H4 (cell line): ENCODE results near the gene NEDD4L. TPM values are rescaled to one million over a fixed set of nuclear protein-coding genes. Genes with fewer than 3 reads are reported as not detected.
A peak's percentile ranks its signal among the peaks of the same experiment; 100 is the strongest.

Source experiments
- DNase-seq: peaks from one replicate; pipeline ENCODE4 v3.0.0-alpha.2; 2015; ENCODE audit warnings: low spot score
- total RNA-seq: library from RNA; depleted of rRNA; stranded (reverse); fragments of >200 nt; shearing (Covaris generic); gene quantifications from 2 replicates; pipeline ENCODE4 v1.2.3, GENCODE V29; 2014

The NEDD4L gene
- total RNA-seq, 1 experiment from 2014 or later: 20.4 TPM

DNA sequence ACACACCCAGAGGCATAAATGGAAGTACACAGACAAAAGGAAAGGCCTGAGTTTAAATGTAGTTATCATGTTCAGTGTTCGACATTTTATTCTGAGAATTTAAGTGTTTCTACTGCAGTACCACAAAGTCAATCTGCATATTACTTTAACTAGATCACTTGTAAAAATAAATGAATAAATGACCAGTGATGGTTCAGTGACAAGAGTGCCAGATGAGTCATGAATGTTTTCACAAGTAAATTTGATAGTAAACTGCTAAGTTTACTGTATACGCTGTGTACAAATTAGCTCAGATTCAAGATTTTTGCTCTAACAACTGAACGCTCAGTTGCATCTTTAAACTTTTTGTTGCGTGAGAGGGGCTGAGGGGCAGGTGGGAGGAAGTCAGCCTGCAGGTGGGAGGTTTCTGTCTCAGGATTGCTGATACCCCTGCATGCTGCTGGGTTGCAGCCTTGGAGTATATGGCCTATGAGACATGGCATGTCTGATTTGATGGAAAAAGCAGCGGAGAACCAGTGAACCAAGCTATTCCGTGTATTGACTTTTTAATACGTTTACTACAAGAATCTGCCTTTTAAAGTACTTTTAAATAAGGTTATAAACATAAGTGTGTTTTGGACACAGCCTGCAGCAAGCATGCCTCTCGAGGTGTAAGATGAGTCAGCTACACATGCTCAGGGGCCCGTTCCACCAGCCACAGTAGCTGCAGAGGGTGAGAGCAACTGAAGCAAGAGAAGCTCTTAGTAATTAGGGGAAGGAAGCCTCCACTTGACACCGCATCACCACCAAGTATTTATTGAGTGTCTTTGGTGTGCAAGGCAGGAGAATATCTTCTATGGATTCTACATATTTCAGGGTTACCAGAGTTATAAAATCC, 245.1 kb downstream of the NEDD4L start:
- DNase-seq: peak; percentile 31

DNA sequence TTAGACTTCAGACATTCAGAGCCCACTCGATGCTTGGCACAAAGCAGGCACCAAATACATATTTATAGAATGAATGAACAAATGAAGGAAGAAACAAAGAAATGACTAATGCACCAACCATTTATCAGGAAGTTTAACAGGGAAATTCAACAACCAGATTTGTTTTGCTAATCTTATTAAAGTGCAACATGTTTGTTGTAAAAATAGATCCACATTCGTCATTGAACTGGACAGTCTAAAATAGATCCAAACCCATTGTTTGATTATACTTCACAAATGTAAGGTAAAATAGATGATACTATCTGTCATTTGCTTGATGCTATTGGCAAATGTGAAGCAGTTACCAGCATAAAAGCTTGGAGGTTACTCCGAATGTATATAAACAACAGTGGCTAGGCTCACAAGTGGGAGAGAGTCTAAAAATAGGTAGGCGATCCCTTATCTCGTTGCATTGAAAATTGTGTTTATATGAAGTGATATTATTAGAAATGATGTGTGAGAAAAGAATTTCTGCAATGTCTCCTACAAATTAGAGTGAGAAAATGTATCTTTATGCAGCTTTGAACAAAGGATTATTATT, 246.2 kb downstream of the NEDD4L start:
- DNase-seq: no peak

GRCh38 chr18:58291131-58291530, 247.1 kb downstream of the NEDD4L start:
- DNase-seq: no peak

- DNase-seq: no peak
Observed at GRCh38 chr18:58292638-58293037, 248.6 kb downstream of the NEDD4L start.

DNA sequence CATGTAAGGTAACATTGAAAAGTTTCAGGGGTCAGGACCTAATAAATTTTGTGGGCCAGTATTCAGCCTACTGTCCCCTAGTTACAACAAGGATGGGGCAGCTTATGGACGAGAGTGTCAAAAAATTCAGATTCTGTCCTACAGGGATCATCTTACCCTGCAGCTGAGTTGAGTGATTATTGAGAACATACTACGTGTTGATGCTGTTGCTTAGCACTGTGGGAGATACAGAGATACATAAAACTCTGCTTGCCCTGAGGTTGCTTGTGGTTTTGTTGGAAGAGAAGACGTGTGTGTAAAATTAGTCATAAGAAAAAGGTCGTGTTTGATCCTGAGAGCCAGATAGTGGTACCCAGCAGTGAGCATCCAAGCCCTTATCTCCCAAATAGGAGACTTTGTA, 253.2 kb downstream of the NEDD4L start:
- DNase-seq: no peak

DNA sequence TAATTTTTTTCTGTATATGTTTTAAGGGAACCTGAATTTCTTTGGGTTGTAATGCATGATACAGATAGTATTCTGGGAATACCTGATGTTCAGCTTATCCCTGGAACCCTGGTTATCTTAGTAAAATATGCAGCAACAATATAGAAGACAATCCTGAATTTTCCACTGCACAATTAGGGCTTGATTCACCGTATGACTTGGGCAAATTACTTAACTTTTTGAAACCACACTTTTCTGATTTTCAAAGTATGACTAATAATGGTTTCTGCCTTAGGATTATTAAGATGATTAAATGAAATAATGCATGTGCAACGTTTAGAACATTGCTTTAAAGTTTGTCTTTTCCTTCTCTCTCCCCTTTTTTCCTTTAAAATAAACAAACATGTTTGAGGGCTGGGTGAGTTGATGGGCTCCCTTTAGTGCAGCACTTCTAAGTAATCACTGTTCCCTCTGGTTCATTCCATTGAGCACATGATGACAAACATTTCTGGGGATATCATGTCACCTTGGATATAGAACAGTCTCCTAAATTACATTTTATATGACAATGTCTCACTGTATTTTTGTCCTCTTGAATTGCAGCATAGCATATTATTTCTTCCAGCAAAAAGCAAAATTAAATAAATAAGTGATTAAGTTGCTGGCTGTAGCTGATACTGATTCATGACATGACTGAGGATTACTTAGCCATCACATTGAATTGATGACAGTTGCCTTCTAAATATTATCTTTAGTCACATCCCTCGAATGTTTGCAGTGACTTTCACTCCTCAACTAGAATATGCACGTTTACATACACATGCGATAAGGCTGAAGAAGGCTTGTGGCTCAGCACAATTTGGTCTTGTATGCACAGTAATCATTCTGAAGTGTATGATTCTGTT, 254.5 kb downstream of the NEDD4L start:
- no peak for DNase-seq

DNA sequence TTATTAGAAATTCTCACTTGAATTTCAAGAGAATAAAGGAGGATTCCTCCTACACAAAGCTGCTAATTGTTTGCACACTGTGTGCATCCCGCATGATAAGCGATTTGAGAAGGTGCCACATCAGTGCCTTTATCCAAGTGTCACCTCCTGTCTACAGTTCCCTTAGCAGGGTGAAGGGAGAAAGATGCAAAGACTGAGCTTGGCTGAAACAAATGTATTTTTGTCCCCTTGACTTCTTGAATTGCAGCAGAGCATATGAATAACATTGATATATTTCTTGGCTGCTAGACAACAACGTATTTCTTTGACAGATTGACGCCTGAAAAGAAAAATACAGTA, 255.1 kb downstream of the NEDD4L start:
- no peak for DNase-seq

- DNase-seq: no peak
Observed at GRCh38 chr18:58299936-58300335, 255.9 kb downstream of the NEDD4L start.

DNA sequence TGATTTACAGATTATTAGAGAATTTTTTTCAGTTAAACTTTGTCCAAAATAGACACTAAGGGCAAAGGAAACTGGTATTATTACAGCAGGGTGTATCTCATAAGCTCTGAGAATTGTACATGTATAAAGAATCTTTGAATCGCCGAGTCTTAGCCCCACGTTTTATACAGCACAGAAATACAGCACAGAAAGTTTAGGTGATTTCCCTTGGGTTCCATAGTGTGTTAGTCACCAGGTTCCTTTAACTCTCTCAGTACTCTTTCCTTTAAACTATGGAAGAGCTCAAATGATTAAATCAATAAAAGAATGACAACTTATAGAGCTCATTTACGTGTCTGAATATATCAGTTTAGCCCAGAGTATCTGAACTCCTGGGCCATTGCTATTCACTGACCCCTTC, 256.8 kb downstream of the NEDD4L start:
- DNase-seq: no peak

- no peak for DNase-seq
Observed at GRCh38 chr18:58302811-58303210, 258.8 kb downstream of the NEDD4L start.

DNA sequence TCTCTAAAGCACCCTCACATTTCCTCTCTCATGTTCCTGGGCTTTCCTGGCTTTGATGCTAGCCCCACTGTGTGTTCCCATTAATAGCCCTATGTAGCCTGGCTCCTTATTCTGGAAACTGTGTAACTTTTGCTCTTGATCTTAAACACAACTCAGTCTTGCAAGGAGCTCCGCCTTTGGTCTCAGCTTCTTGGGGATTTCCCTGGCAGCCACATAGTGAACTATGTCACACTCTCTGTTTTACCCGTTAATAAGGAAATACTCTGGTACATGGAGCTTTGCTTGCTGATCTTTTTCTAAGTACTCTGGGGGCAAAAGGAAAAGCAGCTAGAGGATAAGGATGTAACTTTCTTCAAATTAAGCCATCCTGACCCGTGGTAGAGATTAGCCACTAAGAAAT, 259.3 kb downstream of the NEDD4L start:
- no peak for DNase-seq

- no peak for DNase-seq
Observed at GRCh38 chr18:58305792-58306191, 261.8 kb downstream of the NEDD4L start.

GRCh38 chr18:58307441-58307840, 263.4 kb downstream of the NEDD4L start:
- no peak for DNase-seq

DNA sequence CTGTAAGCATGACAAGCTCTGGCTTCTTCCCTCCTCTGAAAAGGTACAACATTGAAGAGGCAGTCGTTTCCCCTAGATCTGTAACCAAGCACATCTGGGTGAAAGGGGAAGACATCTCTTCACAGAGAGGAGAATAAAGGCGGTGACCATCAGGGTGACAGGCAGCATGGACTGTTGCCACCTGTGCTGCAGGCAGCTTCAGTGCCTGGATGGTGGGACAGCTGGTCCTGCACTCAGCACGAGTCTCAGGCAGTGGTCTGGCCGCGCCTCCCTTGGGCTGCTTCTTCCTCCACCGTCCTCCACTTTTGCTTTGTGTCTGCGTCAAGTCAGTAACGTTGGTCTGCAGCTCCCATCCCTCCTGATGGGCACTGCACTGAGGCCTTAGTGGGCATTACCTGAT, 264.4 kb downstream of the NEDD4L start:
- no peak for DNase-seq

DNA sequence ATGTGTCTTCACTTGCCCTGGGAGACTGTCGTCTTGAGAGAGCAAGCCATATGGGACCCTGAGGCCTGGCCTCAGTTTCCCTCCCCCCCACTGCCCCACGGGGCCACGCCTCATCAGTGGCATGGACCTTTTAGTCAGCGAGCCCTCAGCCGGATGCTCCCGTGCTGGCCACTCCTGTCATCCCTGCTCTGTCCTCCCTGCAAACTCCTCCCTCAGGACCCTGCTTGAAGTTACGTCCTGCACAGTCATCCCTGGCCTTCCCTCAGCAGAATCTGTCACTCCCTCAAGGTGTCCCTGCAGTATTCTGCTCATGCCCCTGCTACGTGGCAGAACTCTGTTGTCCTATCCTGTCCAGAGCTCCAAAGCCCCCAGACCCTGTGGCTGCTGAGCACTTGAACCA, 265.1 kb downstream of the NEDD4L start:
- DNase-seq: no peak

DNA sequence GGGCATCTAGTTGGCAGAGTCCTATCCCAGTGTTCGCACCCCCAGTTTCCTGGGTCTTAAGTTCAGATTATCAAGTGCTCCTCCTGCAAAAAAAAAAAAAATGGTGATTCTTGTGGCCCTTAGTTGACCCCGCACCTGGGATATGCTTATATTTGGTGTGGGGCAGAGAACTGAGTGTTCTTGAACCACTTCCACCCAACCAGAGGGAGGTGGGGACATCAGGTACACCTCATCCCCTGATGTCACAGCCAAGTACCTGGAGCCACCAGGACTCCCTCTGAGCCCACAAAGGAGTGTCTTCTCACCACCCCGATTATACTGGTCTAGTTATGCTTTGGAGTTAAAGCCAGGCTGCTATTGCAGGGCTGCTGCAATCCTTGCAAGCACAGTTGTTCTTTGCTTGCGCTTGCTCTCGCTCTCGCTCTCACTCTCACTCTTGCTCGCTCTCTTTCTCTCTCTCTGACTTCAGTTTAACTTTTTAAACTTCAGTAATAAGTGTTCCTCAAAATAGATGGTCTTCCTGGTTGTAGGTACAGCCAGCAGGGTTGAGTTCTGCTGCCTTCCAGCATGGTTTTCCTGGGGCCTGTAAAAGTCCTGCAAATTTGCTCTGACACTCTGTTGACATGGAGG, 265.7 kb downstream of the NEDD4L start:
- no peak for DNase-seq

DNA sequence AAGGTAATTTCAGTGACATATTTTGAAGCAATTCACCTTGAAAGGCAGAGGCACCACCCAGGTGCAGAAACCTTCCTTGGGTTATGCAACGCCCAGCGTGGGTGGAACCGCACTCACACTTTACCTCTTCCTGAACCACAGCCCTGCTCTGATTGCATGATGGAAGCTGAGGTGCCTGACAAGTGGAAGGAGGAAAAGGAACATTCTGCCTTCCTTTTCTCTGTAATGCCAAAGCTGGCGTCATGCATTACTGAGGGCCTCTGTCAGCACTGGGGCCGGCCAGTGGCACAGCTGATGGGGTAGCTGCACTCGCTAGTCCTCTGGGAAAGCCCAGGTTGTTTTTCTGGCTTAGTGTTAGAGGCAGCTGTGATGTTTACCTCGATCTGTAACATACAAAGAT, 266.5 kb downstream of the NEDD4L start:
- peak; percentile 41 for DNase-seq

GRCh38 chr18:58311390-58311789, 267.4 kb downstream of the NEDD4L start:
- no peak for DNase-seq

GRCh38 chr18:58313491-58314032, 269.5 kb downstream of the NEDD4L start:
- no peak for DNase-seq

DNA sequence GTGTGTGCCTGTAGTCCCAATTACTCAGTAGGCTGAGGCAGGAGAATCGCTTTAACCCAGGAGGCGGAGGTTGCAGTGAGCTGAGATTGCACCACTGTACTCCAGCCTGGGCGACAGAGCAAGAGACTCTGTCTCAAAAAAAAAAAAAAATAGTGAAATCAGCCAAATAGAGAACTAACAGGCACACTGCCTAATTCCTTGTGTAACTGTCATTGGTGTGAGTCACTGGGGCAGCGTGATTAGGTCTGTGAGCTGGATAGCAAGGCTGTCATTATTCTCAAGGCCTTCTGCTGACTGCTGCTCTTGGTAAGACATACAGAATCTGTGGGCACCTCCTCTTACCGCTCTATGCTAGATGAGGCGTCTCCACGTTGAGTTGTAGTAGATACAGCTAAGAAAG, 270.3 kb downstream of the NEDD4L start:
- DNase-seq: peak; percentile 92

DNA sequence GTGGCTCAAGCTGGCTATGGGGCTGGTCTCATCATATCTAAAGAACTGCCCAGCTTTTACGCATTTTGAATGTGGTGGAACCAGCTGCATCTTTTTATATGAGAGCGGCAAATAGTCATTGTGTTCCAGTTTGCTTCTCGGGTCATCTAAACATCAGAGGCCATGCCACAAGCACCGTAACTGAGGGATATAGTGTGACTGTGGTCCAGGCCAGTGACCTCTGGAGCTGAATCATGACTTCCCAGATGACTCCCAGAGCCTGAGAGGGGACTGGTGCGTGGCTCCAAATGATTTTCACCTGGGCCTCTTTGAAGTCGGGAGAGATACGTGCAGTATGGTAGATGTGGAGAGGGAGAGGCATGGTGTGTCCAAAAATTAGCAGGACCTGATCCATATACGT, 271.0 kb downstream of the NEDD4L start:
- no peak for DNase-seq

DNA sequence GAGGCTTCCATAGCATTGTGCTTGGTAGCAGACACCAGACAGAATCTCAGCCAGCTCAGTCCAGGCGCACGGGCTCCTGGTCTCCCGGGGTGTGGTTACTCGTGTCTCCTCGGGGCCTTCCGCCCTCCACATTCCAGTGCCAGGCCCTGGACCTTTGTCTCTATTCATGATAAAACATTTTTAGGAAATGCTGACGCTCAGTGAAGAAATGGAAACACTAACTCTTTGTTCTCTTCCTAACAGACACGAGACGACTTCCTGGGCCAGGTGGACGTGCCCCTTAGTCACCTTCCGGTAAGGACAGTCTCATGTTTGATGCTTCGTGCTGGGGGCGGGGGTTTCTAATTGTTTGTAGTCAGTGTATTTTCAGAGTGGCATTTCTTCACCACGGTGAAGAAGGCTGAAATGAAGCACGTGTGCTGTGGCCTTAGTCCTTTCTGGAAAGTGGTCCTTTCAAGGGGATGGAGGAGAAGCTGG, 271.8 kb downstream of the NEDD4L start:
- DNase-seq: peak; percentile 64
